Thoracic aorta (tissue), 2 donors: ENCODE data around the gene PDK2. TPM values are rescaled to one million over a fixed set of nuclear protein-coding genes. Genes with fewer than 3 reads are reported as not detected.
A peak's percentile ranks its signal among the peaks of the same experiment; 100 is the strongest.

Source experiments
- ATAC-seq: fragments of 150-250 bp; one replicate; pipeline ENCODE4 v1.8.0; 2017; ENCODE audit warnings: low read depth; ENCODE audit not compliant: insufficient number of reproducible peaks, low FRiP score
- DNase-seq: peaks from one replicate; pipeline ENCODE4 v3.0.0-alpha.2; 2020; ENCODE audit warnings: low spot score
- H3K27ac ChIP-seq, 2 donors: fragments of 200-600 bp; sonication (generic); 1 replicate in 1 of 2; 2 replicates in 1 of 2; pipeline ENCODE4 v1.5.1; 2016; ENCODE audit warnings: mild to moderate bottlenecking in 2 of 2, moderate library complexity in 2 of 2
- H3K27me3 ChIP-seq: fragments of 200-600 bp; sonication (generic); replicated peaks from 2 replicates; pipeline ENCODE4 v1.6.0; 2016; ENCODE audit warnings: mild to moderate bottlenecking; ENCODE audit not compliant: insufficient read depth
- H3K36me3 ChIP-seq: fragments of 200-600 bp; sonication (generic); one replicate; pipeline ENCODE4 v1.5.1; 2016
- H3K4me1 ChIP-seq, 2 donors: fragments of 200-600 bp; sonication (generic); 1 replicate in 1 of 2; 2 replicates in 1 of 2; pipeline versions ENCODE4 v1.5.1 to v1.6.0; 2016; ENCODE audit warnings: low read depth in 2 of 2, mild to moderate bottlenecking in 1 of 2; ENCODE audit not compliant: control insufficient read depth in 1 of 2
- H3K4me3 ChIP-seq: fragments of 200-600 bp; sonication (generic); 2 replicates; pipeline ENCODE4 v1.5.1; 2016; ENCODE audit warnings: mild to moderate bottlenecking
- H3K9me3 ChIP-seq: fragments of 200-600 bp; sonication (generic); 2 replicates; pipeline ENCODE4 v1.5.1; 2016
- total RNA-seq, 2 donors: library from RNA; depleted of rRNA; stranded (reverse); fragments of >200 nt; gene quantifications; one replicate each; pipeline versions ENCODE4 v1.1.0 to v1.2.3, GENCODE V29; 2016
- TF ChIP-seq, protein P1 (sequence below): fragments of 200-600 bp; sonication (generic); IDR thresholded peaks from one replicate; pipeline ENCODE4 v1.5.1; 2019; ENCODE audit warnings: antibody characterized with exemption

Gene PDK2
- total RNA-seq, 2 donors from 2014 or later, result 35.5 to 74.9 TPM

DNA sequence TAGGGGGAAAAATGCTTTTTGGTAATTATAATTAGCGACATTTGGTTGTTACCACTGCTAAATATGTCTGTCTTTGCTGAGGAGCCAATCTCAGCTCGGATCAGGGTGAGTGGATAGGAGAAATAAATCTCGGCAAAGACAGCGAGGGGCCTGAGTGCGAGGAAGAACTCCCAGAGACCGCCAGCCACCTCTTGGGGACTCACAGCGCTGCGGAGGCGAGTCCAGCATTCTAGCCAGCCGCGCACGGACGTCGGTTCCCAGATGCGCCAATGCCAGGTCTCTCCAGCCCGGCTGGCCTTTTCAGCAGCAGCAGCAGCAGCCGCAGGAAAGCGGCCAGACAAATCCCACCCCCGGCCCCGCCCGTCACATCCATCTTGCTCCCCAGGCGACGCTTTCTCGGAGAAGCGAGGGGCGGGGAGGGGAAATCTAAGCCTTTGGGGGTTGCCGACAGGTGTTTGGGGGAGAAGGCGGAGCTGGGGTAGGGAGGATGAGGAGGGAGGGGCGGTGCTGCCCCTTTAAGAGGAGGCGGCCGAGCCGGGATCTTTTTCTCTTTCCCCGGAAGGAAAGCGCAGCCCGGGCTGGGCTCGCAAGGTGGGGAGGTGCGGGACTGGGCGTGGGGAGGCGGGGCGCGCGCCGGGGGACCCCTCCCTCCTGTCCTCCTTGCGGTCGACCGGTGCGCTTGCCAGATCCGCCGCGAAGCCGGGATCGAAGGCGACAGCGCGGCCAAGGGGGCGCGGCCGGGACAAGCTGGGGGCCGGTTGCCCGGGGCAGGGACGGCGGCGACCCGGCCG is 39.5 kb upstream of the PDK2 start, which contains the start of gene ITGA3:
TSS of gene ITGA3 (plus strand) at position 685 of the 791 bp plus-strand sequence. CDS start 330 bp downstream, outside the sequence.
- H3K4me1 ChIP-seq, result peaks cover 22 to 62% of the 10 kb centered on the region in 2 donors
- peak within 1 kb of the TSS; percentile 96 to 98 for H3K27ac ChIP-seq
- peak; percentile 28 for DNase-seq
- H3K4me3 ChIP-seq, result peak within 1 kb of the TSS; percentile 79
- no peaks in the 10 kb centered on the region for H3K9me3 ChIP-seq
- no peaks in the 10 kb centered on the region for H3K27me3 ChIP-seq
- H3K36me3 ChIP-seq, result no peaks in the 10 kb centered on the region
- TF ChIP-seq, protein P1, sequence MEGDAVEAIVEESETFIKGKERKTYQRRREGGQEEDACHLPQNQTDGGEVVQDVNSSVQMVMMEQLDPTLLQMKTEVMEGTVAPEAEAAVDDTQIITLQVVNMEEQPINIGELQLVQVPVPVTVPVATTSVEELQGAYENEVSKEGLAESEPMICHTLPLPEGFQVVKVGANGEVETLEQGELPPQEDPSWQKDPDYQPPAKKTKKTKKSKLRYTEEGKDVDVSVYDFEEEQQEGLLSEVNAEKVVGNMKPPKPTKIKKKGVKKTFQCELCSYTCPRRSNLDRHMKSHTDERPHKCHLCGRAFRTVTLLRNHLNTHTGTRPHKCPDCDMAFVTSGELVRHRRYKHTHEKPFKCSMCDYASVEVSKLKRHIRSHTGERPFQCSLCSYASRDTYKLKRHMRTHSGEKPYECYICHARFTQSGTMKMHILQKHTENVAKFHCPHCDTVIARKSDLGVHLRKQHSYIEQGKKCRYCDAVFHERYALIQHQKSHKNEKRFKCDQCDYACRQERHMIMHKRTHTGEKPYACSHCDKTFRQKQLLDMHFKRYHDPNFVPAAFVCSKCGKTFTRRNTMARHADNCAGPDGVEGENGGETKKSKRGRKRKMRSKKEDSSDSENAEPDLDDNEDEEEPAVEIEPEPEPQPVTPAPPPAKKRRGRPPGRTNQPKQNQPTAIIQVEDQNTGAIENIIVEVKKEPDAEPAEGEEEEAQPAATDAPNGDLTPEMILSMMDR, result no peak
- ATAC-seq, result peak; percentile 49

GRCh38 chr17:50056217-50056960 is 38.8 kb upstream of the PDK2 start:
- ATAC-seq (no peak), DNase-seq (no peak)
- H3K4me1 ChIP-seq, result peaks cover 26 to 60% of the 10 kb centered on the region in 2 donors
- no peaks in the 10 kb centered on the region for H3K36me3 ChIP-seq
- TF ChIP-seq, protein P1, result peak; percentile 23
- no peaks in the 10 kb centered on the region for H3K27me3 ChIP-seq
- peak overlapping the region; percentile 96 to 98 for H3K27ac ChIP-seq
- H3K9me3 ChIP-seq, result no peaks in the 10 kb centered on the region
- H3K4me3 ChIP-seq, result peak overlapping the region; percentile 79

- DNase-seq, result no peak
- Histone ChIP-seq H3K27ac (peak overlapping the region; percentile 96 to 98), H3K4me3 (peak overlapping the region; percentile 79), H3K4me1 (peaks cover 30 to 65% of the 10 kb centered on the region in 2 donors), H3K36me3 (no peaks in the 10 kb centered on the region), H3K9me3 (no peaks in the 10 kb centered on the region), H3K27me3 (no peaks in the 10 kb centered on the region)
- no peak for ATAC-seq
- TF ChIP-seq, protein P1, result no peak
Measured at GRCh38 chr17:50056961-50057330, 38.2 kb upstream of the PDK2 start.

DNA sequence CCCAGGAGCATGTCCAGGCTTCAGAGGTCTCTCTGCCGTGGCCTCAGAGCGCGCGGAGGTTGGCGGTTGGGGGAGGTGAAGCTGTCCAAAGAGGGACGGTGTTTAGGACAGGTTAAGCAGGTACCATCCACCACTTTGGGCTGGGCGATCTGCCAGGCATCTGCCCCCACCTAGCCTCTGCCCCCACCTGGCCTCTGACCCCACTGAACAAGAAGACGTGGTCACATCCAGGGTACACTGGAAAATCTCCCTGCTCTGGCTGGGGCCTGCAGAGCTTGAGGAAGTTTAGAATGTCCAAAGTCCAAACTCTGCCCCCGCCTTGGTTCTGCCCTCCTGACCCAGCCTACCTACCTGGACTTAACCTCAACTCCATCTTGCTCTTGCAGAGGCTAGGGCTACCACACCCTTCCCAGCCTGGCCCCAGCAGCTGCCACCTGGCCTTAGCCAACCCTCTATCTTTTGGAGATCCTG is 37.6 kb upstream of the PDK2 start:
- H3K9me3 ChIP-seq, result no peaks in the 10 kb centered on the region
- peak overlapping the region; percentile 96 to 98 for H3K27ac ChIP-seq
- no peaks in the 10 kb centered on the region for H3K27me3 ChIP-seq
- peak overlapping the region; percentile 79 for H3K4me3 ChIP-seq
- no peaks in the 10 kb centered on the region for H3K36me3 ChIP-seq
- peaks cover 36 to 71% of the 10 kb centered on the region in 2 donors for H3K4me1 ChIP-seq
- TF ChIP-seq, protein P1, result no peak
- no peak for ATAC-seq
- no peak for DNase-seq
